A172 (cell line): Measurements from ENCODE around the gene DDX55. TPM values are rescaled to one million over a fixed set of nuclear protein-coding genes. Genes with fewer than 3 reads are reported as not detected.

Experiments used
- total RNA-seq: library from RNA; depleted of rRNA; stranded (reverse); fragments of >200 nt; shearing (Covaris generic); gene quantifications from 2 replicates; pipeline ENCODE4 v1.2.3, GENCODE V29; 2014; rRNA removed

DDX55 gene
- total RNA-seq, 1 experiment from 2014 or later: 30.5 TPM

Other genes starting within 250 kb of the DDX55 start
- 26.8 and 39.2 TPM in 2 replicates for gene SBNO1, start 237.3 kb upstream of the DDX55 start, total RNA-seq
- 62.4 and 63.7 TPM in 2 replicates for gene KMT5A, start 218.0 kb upstream of the DDX55 start, total RNA-seq
- 3.6 and 3.9 TPM in 2 replicates for gene RILPL2, start 165.4 kb upstream of the DDX55 start, total RNA-seq
- 8.6 and 12.0 TPM in 2 replicates for gene SNRNP35, start 144.0 kb upstream of the DDX55 start, total RNA-seq
- gene RILPL1, start 68.4 kb upstream of the DDX55 start, total RNA-seq: 9.3 and 16.1 TPM in 2 replicates
- 235 and 272 TPM in 2 replicates for gene TMED2, start 17.5 kb upstream of the DDX55 start, total RNA-seq
- gene EIF2B1, start 31.6 kb downstream of the DDX55 start, total RNA-seq: 69.5 and 75.1 TPM in 2 replicates
- gene GTF2H3, start 31.7 kb downstream of the DDX55 start, total RNA-seq: 44.0 and 56.3 TPM in 2 replicates
- gene TCTN2, start 69.0 kb downstream of the DDX55 start, total RNA-seq: 22.8 and 22.9 TPM in 2 replicates
- 25.9 and 27.6 TPM in 2 replicates for gene ATP6V0A2, start 110.3 kb downstream of the DDX55 start, total RNA-seq
- gene DNAH10, start 160.2 kb downstream of the DDX55 start, total RNA-seq: 0.09 and 1.1 TPM in 2 replicates